C4-2B (cell line): ENCODE measurements around the gene KATNAL1.

Experiments used
- H3K27ac ChIP-seq: fragments of 450-650 bp; 2 replicates; pipeline ENCODE4 v1.5.1; 2017
- ZFX ChIP-seq: fragments of 450-650 bp; IDR thresholded peaks from 2 replicates; pipeline ENCODE4 v1.6.1; 2017
- TF ChIP-seq, protein P1 (sequence below): fragments of 450-650 bp; conservative IDR thresholded peaks from 2 replicates; pipeline ENCODE4 v1.5.1; 2017; ENCODE audit warnings: mild to moderate bottlenecking

Gene KATNAL1

DNA sequence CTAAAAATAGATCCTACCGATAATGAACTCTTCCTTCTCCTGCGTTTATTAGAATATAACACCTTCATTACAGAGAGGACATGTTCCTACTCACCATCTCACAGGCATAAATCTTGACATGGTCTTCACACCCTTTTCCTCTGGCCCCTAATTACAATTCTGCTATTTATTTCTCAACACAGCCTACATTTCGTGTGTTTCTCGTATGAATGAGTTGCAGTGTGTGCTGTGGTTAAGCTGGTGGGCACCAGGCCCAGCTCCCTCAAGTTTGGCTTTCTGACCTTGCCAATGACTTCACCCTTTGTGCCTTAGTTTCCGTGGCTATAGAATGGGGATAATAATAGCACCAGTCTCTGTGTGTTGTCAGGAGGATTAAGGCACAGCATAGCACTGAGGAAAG is 12.3 kb upstream of the KATNAL1 start:
- no peak overlapping the region for H3K27ac ChIP-seq
- 0 out of 2 replicates have a peak, but pooled peaks have one; percentile 7 for TF ChIP-seq ZFX
- TF ChIP-seq, protein P1, sequence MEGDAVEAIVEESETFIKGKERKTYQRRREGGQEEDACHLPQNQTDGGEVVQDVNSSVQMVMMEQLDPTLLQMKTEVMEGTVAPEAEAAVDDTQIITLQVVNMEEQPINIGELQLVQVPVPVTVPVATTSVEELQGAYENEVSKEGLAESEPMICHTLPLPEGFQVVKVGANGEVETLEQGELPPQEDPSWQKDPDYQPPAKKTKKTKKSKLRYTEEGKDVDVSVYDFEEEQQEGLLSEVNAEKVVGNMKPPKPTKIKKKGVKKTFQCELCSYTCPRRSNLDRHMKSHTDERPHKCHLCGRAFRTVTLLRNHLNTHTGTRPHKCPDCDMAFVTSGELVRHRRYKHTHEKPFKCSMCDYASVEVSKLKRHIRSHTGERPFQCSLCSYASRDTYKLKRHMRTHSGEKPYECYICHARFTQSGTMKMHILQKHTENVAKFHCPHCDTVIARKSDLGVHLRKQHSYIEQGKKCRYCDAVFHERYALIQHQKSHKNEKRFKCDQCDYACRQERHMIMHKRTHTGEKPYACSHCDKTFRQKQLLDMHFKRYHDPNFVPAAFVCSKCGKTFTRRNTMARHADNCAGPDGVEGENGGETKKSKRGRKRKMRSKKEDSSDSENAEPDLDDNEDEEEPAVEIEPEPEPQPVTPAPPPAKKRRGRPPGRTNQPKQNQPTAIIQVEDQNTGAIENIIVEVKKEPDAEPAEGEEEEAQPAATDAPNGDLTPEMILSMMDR: no peak

DNA sequence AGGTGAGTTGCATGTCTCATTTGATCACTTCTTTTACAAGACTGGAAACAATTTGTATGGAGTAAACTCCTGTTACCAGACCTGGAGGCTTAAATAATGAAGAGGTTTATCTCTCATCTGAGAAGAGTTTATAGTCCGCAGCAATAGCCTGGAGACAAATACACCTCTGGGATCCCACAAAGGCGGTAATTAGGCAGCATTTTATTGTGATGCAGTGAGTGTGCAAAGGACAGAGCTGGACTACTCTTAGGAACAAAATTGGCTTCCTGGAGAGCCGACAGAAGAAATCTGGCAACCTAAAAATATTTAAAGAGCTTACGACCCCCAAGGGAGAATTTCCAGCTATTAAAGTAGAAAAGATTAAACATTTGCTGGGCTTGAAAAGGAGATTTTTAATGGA is 11.8 kb upstream of the KATNAL1 start:
- H3K27ac ChIP-seq: no peak overlapping the region
- TF ChIP-seq ZFX: no peak
- TF ChIP-seq, protein P1: no peak

DNA sequence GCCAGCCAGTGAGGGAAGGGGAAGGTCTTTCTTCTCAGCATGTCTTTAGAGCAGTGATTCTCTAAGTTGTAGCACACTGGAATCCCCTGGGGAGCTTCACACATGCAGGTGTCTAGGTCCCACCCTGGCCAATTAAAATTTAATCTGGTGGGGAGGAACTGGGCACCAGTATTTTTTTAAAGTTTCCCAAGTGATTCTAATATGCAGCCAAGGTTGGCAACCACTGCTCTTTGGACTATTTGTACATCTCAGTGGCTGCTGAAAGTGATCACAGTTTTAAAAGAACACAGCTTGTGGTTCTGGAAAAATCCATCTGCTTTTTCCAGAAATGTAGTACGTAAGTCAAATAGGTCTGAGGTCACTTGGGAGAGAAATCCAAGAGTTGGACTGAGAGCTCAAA is 10.7 kb upstream of the KATNAL1 start:
- no peak overlapping the region for H3K27ac ChIP-seq
- TF ChIP-seq ZFX: no peak
- TF ChIP-seq, protein P1: no peak

DNA sequence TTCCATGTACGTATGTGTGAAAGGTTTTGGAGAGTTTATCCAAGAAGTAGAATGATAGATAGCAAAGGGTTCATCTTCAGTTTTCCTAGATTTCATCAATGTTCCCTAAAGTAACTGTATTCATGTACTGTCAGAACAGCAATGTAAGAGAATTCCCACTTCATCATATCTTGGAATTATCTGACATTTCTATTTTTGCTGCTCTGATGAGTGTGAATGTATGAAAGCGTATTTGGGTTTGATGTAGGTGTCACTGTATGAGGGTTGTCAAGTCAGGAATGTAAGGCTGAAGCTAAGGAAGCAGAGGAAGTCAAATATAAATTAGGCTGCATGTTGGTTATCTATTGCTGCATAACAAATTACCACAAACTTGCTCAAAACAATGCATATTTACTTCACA is 7.2 kb upstream of the KATNAL1 start:
- H3K27ac ChIP-seq: no peak overlapping the region
- TF ChIP-seq ZFX: no peak
- TF ChIP-seq, protein P1: no peak

DNA sequence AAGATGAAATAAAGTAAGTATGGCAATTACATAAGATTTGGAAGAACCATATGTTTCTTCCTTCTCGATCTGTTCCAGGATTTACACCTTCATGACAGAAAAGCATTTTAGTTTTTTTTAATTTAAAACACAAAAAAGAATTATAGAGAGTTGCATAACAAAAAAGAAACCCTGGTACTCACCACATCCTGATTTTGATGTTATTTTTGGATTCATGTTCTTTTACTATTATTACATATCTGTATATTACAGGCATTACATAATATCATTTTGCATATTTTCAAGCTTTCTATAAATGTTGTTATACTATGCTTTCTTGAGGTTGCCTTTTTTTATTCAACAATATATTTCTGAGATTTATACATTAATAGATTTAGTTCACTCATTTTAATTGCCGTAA is 6.7 kb upstream of the KATNAL1 start:
- no peak overlapping the region for H3K27ac ChIP-seq
- TF ChIP-seq, protein P1: no peak
- no peak for TF ChIP-seq ZFX

DNA sequence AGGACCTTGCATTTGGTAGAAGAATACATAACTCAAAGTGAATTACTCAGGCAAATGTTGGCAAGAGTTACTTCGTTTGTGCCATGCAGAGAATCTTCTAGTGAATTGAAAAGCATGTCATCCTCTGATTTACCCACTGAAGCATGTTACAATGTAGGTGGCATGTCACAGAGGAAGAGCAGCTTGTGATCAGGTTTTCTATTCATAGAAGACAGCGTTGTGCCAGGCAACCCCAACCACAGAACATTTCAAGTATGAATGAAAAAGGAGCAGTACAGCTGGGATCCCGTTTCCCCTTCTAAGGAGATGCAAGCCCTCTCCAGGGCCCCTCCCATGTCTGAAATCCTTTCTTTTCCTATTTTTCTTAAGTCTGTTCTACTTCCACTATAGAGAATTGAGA is 6.0 kb upstream of the KATNAL1 start:
- H3K27ac ChIP-seq: no peak overlapping the region
- TF ChIP-seq, protein P1: no peak
- no peak for TF ChIP-seq ZFX

DNA sequence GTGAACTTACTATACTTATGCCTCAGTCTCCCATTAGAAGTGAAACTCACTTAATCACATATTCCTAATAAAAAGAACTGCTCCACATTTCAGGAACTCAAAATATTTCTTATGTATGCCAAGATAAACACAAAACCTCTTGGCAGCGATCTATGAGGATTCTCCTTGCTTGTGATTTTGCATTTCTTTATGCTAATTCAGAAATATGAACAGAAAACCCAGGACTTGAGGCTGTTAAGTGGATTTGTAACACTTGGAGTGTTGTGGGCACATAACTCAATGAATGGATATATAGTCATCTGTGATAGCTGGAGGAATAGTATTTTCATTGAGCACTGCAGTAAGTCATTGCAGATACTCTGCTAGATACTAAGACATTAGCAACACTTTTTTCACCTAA is 5.6 kb upstream of the KATNAL1 start:
- H3K27ac ChIP-seq: no peak overlapping the region
- TF ChIP-seq ZFX: no peak
- TF ChIP-seq, protein P1: no peak
